CD4-positive, alpha-beta T cell treated with Interleukin-1 beta for 1 hour (primary cell): ENCODE data around the gene C17orf100.
A peak's percentile ranks its signal among the peaks of the same experiment; 100 is the strongest.

Experiments used
- DNase-seq, 2 donors: peaks; one replicate each; pipeline ENCODE4 v3.0.0-alpha.2; 2020 to 2022

Gene C17orf100

DNA sequence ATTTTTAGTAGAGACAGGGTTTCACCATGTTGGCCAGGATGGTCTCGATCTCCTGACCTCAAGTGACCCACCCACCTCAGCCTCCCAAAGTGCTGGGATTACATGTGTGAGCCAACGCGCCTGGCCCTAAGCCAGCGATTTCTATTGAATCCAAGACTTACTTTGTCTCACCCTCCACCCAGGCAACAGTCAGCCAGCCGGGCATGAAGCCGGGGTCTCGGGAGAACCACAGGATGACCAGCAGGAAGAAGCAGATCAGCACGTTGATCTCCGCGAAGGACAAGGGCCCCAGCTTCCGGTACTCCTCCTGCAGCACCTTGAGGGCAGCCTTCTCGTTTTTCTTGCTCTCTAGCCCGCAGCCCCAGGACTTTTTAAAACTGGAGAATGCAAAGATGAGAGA, 44.0 kb downstream of the C17orf100 start:
- no peak for DNase-seq

DNA sequence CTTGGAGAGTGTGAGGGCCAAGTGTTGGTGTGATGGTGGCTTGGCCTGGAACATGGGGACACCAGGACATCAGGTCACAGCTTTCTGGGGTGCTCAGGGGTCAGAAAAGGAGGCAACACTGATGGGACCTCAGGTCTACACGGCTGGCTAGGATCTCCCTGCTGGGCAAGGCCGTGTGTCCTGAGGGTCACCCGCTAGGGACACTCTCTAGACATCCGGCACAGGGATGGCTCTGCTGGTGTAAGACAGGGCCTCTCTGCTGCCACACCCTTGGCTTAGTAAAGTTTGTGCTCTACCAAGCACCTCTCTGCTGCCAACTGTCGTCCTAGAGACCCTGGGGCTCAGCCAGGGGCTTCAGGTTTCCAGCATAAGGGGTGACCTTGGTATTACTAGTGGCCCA, 45.3 kb downstream of the C17orf100 start:
- DNase-seq: no peak

DNA sequence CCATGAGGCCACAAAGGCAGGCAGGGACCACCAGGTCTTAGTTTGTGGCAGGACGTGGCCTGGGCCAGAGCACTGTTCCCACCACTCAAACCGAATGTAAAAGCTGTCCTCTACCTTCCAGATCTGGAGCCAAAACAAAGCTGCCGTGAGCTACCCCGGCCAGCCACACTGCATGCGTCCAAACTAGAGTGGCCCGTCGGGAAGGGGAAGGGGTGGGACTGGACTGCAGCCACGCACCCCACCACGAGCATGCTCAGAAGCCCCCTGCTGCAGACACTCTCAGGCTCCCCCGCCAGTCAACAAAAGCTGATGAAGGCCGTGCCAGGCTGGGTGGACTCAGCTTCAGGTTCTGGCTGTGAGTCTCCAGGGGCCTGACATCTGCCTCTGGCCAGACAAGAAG, 46.4 kb downstream of the C17orf100 start:
- no peak for DNase-seq

DNA sequence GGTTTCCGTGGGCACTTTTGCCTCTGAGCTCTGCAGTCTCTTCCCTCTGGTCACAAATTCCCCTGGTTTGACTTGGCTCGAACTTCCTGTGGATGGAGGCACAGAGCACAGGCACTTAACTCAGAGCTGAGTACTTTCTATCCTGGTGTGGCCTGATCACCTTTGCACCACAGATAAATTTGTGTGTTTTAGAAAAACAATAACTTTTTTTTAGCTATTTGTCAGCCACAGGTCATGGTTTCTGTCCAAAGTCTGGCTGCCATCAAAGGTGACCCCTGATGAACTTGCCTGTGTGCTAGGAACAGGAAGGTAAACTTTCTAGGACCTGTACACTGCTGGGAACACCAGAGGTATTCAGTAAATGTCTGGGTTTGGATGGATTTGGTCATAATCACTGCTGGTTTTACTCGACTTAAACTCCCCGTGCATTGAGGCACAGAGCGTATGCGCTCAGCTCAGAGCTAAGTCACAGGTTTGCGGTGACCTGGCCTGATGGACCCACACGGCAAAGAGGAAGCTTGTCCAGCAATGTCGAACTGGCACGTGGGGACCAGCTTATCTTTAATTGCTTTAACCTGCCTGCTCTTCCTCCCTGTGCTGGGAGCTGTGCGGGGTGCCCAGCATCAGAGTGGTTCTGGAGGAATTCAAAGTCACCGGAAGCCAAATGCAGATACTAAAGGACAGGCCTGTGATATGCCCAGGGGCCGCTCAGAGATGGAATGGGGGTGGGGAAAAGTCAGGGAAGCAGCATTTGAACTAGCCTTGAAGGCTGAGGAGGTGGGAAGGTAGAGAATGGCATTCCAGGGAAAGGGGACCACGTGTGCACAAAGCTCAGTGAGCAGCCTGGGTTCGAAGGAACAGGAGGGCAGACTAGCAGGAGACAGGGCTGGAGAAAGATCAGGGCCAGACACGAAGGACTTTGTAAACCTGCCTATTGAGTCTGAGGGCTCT, 48.7 kb downstream of the C17orf100 start:
- no peak for DNase-seq

DNA sequence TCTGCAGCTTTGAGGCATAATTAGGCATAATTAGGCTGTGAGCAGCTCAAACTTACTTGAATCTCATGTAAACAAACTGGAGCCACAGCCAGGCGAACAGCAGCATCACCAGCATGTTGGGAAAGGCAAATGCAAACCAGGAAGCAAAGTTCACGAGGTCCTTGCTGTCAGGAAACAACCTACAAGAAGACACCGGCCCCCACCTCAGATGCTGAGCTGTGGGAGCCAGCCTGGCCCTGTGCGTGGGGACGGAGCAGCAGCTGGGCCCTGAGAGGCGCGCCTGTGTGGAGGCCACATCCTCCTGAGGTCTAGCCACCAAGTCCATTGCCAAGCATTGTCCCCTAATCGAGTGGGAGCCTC, 49.4 kb downstream of the C17orf100 start:
- DNase-seq: no peak

DNA sequence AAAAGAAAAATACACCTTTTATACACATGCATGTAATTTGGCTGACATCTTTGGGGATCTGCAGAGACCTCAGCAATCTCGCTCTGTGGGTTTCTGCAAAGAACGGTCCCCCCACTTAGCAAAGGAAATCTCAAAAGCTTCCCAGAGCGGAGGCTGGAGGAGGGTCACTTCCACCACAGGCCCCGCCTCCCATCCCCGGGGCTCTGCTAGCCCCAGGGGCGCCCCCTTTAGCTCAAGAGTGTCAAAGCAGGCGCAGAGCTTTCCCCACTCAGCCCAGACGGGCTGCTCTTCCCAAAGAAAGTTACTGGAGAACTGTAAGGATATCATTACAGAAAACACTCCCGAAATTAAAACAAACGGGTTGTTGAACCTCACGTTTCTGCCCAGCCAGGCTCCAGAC, 50.2 kb downstream of the C17orf100 start:
- peak in 1 of 2 donors; percentile 15 for DNase-seq

DNA sequence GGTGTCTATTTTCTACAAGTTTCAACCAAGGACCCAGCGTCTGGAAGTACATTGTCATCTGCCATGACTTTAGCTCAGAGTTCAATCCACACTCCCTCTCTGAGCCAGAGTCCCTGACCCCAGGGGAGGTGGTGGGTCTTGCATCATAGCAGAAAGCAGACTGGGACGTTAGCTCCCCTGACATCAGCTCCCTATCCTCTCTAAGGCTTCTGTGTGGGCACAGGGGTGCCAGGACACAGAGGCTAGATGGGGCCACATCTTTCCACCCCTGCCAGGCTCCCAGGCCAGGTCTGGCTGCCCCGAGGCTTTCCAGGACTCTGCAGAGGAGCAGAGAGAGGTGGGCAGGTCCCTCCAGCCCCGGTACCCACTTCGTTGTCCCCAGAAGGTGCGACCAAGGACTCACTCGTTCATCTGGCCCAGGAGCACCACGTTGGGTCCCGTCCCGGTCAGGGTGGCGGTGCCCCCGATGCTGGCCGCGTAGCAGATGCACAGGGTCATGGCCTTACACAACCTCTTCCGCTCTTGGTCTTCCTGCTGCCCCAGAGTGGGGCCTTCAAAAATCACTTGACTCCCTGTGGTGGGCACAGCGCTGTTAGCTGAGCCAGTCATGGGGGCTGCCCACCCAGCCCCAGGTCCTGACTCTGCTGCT, 51.1 kb downstream of the C17orf100 start:
- DNase-seq: no peak
